IMR-90 (cell line): ENCODE measurements around the gene BPIFB1. TPM values are rescaled to one million over a fixed set of nuclear protein-coding genes. Genes with fewer than 3 reads are reported as not detected.

Experiments used
- ATAC-seq: fragments of 200-7000 bp; cut with Tn5 transposase; 2 replicates; pipeline ENCODE4 v1.9.1; 2020; ENCODE audit warnings: low read depth, mild to moderate bottlenecking, moderate library complexity
- BruUV-seq: library from RNA; stranded (reverse); fragments of 400-500 nt; replicated peaks from 2 replicates; lab custom pipeline; 2021; lab: Mats Ljungman, UMichigan
- CTCF ChIA-PET: fragments of 300-600 bp; formaldehyde crosslinking; extraction: SDS; loops from one replicate; lab custom pipeline; 2021; ENCODE audit warnings: antibody characterized with exemption; lab: Yijun Ruan, JAX
- POLR2A ChIA-PET: fragments of 300-600 bp; sonication (Branson Sonifier 250); formaldehyde crosslinking; loops from one replicate; lab custom pipeline; 2022; ENCODE audit warnings: antibody characterized with exemption; ENCODE audit not compliant: unreplicated experiment; lab: Charles Lee
- DNase-seq: peaks from one replicate; pipeline ENCODE4 v3.0.0; 2013
- H2AFZ ChIP-seq: replicated peaks from 2 replicates; pipeline ENCODE3; 2013; ENCODE audit warnings: low read length, mild to moderate bottlenecking; ENCODE audit not compliant: poor library complexity
- H2AK5ac ChIP-seq: 2 replicates; pipeline ENCODE4 v1.6.1; 2013; ENCODE audit warnings: low read depth, low read length, inconsistent platforms
- H2AK9ac ChIP-seq: replicated peaks from 2 replicates; pipeline ENCODE3; 2013; ENCODE audit warnings: mild to moderate bottlenecking, low read depth, low read length, moderate library complexity; ENCODE audit not compliant: poor library complexity
- H2BK120ac ChIP-seq: 2 replicates; pipeline ENCODE4 v1.6.1; 2013; ENCODE audit warnings: low read depth, low read length, inconsistent platforms
- H2BK15ac ChIP-seq: 3 replicates; pipeline ENCODE4 v1.6.1; 2013; ENCODE audit warnings: low read depth, low read length, inconsistent platforms
- H2BK20ac ChIP-seq: 2 replicates; pipeline ENCODE4 v1.6.1; 2013; ENCODE audit warnings: low read depth, mild to moderate bottlenecking, inconsistent platforms, low read length, moderate library complexity
- H2BK5ac ChIP-seq: 2 replicates; pipeline ENCODE4 v1.6.1; 2013; ENCODE audit warnings: mild to moderate bottlenecking, low read depth, low read length, inconsistent platforms; ENCODE audit not compliant: poor library complexity, severe bottlenecking
- H3K14ac ChIP-seq: replicated peaks from 2 replicates; pipeline ENCODE4 v1.6.1; 2013; ENCODE audit warnings: low read depth, low read length, inconsistent platforms
- H3K18ac ChIP-seq: 2 replicates; pipeline ENCODE4 v1.6.1; 2013; ENCODE audit warnings: low read depth, low read length, control low read depth
- H3K23ac ChIP-seq: 2 replicates; pipeline ENCODE4 v1.6.1; 2013; ENCODE audit warnings: low read depth, low read length, inconsistent platforms
- H3K27ac ChIP-seq: 2 replicates; pipeline ENCODE4 v1.5.1; 2013; ENCODE audit warnings: mild to moderate bottlenecking, control low read depth, low read length; ENCODE audit not compliant: insufficient read depth
- H3K27me3 ChIP-seq: 2 replicates; pipeline ENCODE4 v1.6.1; 2013; ENCODE audit warnings: low read length; ENCODE audit not compliant: control insufficient read depth, insufficient read depth
- H3K36me3 ChIP-seq: 2 replicates; pipeline ENCODE4 v1.6.1; 2013; ENCODE audit warnings: low read length, mixed read lengths; ENCODE audit not compliant: control insufficient read depth, insufficient read depth
- H3K4ac ChIP-seq: 2 replicates; pipeline ENCODE4 v1.6.1; 2013; ENCODE audit warnings: low read depth, low read length, inconsistent platforms
- H3K4me1 ChIP-seq: 2 replicates; pipeline ENCODE4 v1.6.1; 2013; ENCODE audit warnings: low read length, mixed read lengths; ENCODE audit not compliant: control insufficient read depth, insufficient read depth
- H3K4me2 ChIP-seq: 2 replicates; pipeline ENCODE4 v1.6.1; 2013; ENCODE audit warnings: low read depth, mild to moderate bottlenecking, control low read depth, low read length, moderate library complexity
- H3K4me3 ChIP-seq: 2 replicates; pipeline ENCODE4 v1.5.1; 2013; ENCODE audit warnings: low read depth, mild to moderate bottlenecking, control low read depth, low read length, moderate library complexity; ENCODE audit not compliant: insufficient read depth
- H3K56ac ChIP-seq: 2 replicates; pipeline ENCODE4 v1.6.1; 2013; ENCODE audit warnings: low read length, inconsistent platforms; ENCODE audit not compliant: insufficient read depth; ENCODE audit errors: extremely low read depth
- H3K79me1 ChIP-seq, 2 experiments: 2 replicates each; pipeline ENCODE4 v1.6.1; 2013; ENCODE audit warnings: low read length in 2 of 2, inconsistent platforms in 1 of 2, low read depth in 1 of 2
- H3K9ac ChIP-seq: 2 replicates; pipeline ENCODE4 v1.6.1; 2013; ENCODE audit warnings: low read depth, low read length, control low read depth
- H3K9me1 ChIP-seq: 2 replicates; pipeline ENCODE4 v1.6.1; 2013; ENCODE audit warnings: low read length, inconsistent platforms; ENCODE audit not compliant: insufficient read depth
- H3K9me3 ChIP-seq: 2 replicates; pipeline ENCODE4 v1.6.1; 2013; ENCODE audit warnings: low read length; ENCODE audit not compliant: control insufficient read depth, insufficient read depth
- H4K20me1 ChIP-seq: 2 replicates; pipeline ENCODE4 v1.6.1; 2013; ENCODE audit warnings: low read length, inconsistent platforms; ENCODE audit not compliant: insufficient read depth
- H4K5ac ChIP-seq: 2 replicates; pipeline ENCODE4 v1.6.1; 2013; ENCODE audit warnings: mild to moderate bottlenecking, low read depth, low read length, control low read depth
- H4K8ac ChIP-seq, 2 experiments: 2 replicates each; pipeline ENCODE4 v1.6.1; 2013; ENCODE audit warnings: low read depth in 2 of 2, low read length in 2 of 2, control low read depth in 1 of 2, inconsistent platforms in 1 of 2
- H4K91ac ChIP-seq: 2 replicates; pipeline ENCODE4 v1.6.1; 2013; ENCODE audit warnings: low read depth, low read length, inconsistent platforms; ENCODE audit not compliant: insufficient read depth
- BHLHE40 ChIP-seq: fragments of 150-350 bp; IDR thresholded peaks from 2 replicates; pipeline ENCODE4 v1.6.1; 2016; ENCODE audit warnings: mild to moderate bottlenecking, low read depth, low read length
- CEBPB ChIP-seq: IDR thresholded peaks from 2 replicates; pipeline ENCODE4 v1.6.1; 2012; ENCODE audit warnings: low read depth, low read length, improper control_type of control experiment
- CHD1 ChIP-seq: IDR thresholded peaks from 2 replicates; pipeline ENCODE4 v1.6.1; 2012; ENCODE audit warnings: low read depth, low read length, improper control_type of control experiment
- CTCF ChIP-seq: conservative IDR thresholded peaks from 2 replicates; pipeline ENCODE4 v1.5.1; 2012; ENCODE audit warnings: mild to moderate bottlenecking, low read depth, low read length, improper control_type of control experiment
- ELK1 ChIP-seq: fragments of 150-350 bp; IDR thresholded peaks from 2 replicates; pipeline ENCODE4 v1.6.1; 2016; ENCODE audit warnings: low read depth, mild to moderate bottlenecking, low read length, moderate library complexity, borderline replicate concordance
- FOS ChIP-seq: fragments of 150-350 bp; IDR thresholded peaks from 2 replicates; pipeline ENCODE4 v1.6.1; 2016; ENCODE audit warnings: low read depth, low read length
- MAFK ChIP-seq: IDR thresholded peaks from 2 replicates; pipeline ENCODE4 v1.6.1; 2012; ENCODE audit warnings: low read depth, low read length, improper control_type of control experiment
- MAZ ChIP-seq: IDR thresholded peaks from 2 replicates; pipeline ENCODE4 v1.6.1; 2012; ENCODE audit warnings: low read depth, mild to moderate bottlenecking, low read length, improper control_type of control experiment, moderate library complexity, borderline replicate concordance
- MXI1 ChIP-seq: IDR thresholded peaks from 2 replicates; pipeline ENCODE4 v1.6.1; 2012; ENCODE audit warnings: low read depth, mild to moderate bottlenecking, low read length, moderate library complexity, borderline replicate concordance
- NFE2L2 ChIP-seq: fragments of 150-350 bp; IDR thresholded peaks from 2 replicates; pipeline ENCODE4 v1.6.1; 2016; ENCODE audit warnings: low read depth, mild to moderate bottlenecking, low read length
- POLR2A ChIP-seq: IDR thresholded peaks from 2 replicates; pipeline ENCODE4 v1.6.1; 2012; ENCODE audit warnings: mild to moderate bottlenecking, low read depth, low read length
- RAD21 ChIP-seq: IDR thresholded peaks from 2 replicates; pipeline ENCODE4 v1.6.1; 2012; ENCODE audit warnings: low read length, improper control_type of control experiment
- RCOR1 ChIP-seq: IDR thresholded peaks from 2 replicates; pipeline ENCODE4 v1.6.1; 2012; ENCODE audit warnings: mild to moderate bottlenecking, low read length, improper control_type of control experiment; ENCODE audit not compliant: insufficient replicate concordance
- RFX5 ChIP-seq: IDR thresholded peaks from 2 replicates; pipeline ENCODE4 v1.8.0; 2012; ENCODE audit warnings: low read depth, mild to moderate bottlenecking, low read length, moderate library complexity
- SMC3 ChIP-seq: fragments of 150-350 bp; IDR thresholded peaks from 2 replicates; pipeline ENCODE4 v1.6.1; 2016; ENCODE audit warnings: low read depth, mild to moderate bottlenecking, antibody characterized with exemption, low read length, moderate library complexity
- USF2 ChIP-seq: fragments of 150-350 bp; IDR thresholded peaks from 2 replicates; pipeline ENCODE4 v1.6.1; 2017; ENCODE audit warnings: mild to moderate bottlenecking, antibody characterized with exemption, low read length, low read depth
- WGBS, 2 experiments: methylation state at CpG; one replicate each; pipeline versions ENCODE4 v1.1.5 to v1.1.7; 2013; ENCODE audit warnings: missing lambda C conversion rate in 2 of 2; ENCODE audit not compliant: insufficient read length in 1 of 2; ENCODE audit errors: extremely low coverage in 2 of 2; 5-methylcytosine and 5-hydroxymethylcytosine counted together
- dilution Hi-C: fragments of 300-500 bp; cut with HindIII; formaldehyde crosslinking; loops from one replicate; pipeline ENCODE4 v1.14.3; 2018; ENCODE audit warnings: low sequenced_read_pairs; ENCODE audit not compliant: unreplicated experiment
- in situ Hi-C: fragments of 300-500 bp; cut with MboI; formaldehyde crosslinking; loops from 3 replicates; pipeline ENCODE4 v1.14.3; 2019; ENCODE audit warnings: low sequenced_read_pairs, inconsistent platforms, mixed read lengths
- intact Hi-C: fragments of 100-400 bp; cut with micrococcal nuclease; formaldehyde crosslinking; loops from 2 replicates; pipeline ENCODE4 v1.10.0; 2022
- polyA plus RNA-seq, 3 experiments: library from polyadenylated mRNA; depleted of rRNA; stranded (reverse); fragments of >200 nt; gene quantifications; 2 replicates each; pipeline ENCODE4 v1.2.3, GENCODE V29; 2012; ENCODE audit warnings: low replicate concordance in 1 of 3
- total RNA-seq: library from RNA; depleted of rRNA; stranded (reverse); fragments of >200 nt; gene quantifications from 2 replicates; pipeline ENCODE4 v1.2.3, GENCODE V29; 2012

The BPIFB1 gene
- total and polyA plus RNA-seq, 2 of the 4 experiments (the other 2 are of a cell fraction): not detected

DNA sequence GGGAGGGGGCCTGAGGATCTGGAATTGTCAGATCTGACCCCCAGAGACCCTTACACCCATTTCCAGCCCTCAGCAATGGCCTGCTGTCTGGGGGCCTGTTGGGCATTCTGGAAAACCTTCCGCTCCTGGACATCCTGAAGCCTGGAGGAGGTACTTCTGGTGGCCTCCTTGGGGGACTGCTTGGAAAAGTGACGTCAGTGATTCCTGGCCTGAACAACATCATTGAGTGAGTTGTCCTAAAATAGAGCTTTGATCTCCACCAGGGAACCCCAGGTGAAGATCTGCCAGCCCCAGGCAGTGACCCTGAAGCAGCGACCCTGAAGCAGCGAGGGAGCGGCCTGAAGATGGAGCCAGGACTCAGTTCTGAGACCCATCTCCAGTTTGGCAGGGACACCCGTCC is 45.0 kb upstream of the BPIFB1 start:
- POLR2A ChIA-PET: no interaction called here
- WGBS, 2 experiments: 33% methylated on average over 1 of the region's 6 CpGs; no CpG with 5 or more reads in 1 of the 2 experiments

More for the DNA sequence above, 45.0 kb upstream of the BPIFB1 start:
- Histone ChIP-seq H3K9me3 (no peaks in the 10 kb centered on the region), H2AK5ac (no peak overlapping the region), H3K18ac (no peak overlapping the region), H3K27me3 (peaks cover 3% of the 10 kb centered on the region), H2BK5ac (no peak overlapping the region), H3K14ac (no peak overlapping the region), H3K4me3 (no peak overlapping the region), H2AK9ac (no peak overlapping the region), H3K4ac (no peak overlapping the region), H3K27ac (no peak overlapping the region), H4K91ac (no peak overlapping the region), H2BK15ac (no peak overlapping the region), H2BK20ac (no peak overlapping the region), H3K79me1 (no peaks in the 10 kb centered on the region), H4K8ac (no peak overlapping the region), H3K9me1 (no peaks in the 10 kb centered on the region), H3K4me1 (no peaks in the 10 kb centered on the region), H3K23ac (no peak overlapping the region), H4K5ac (no peak overlapping the region), H3K4me2 (no peak overlapping the region), H2BK120ac (no peak overlapping the region), H2AFZ (no peak overlapping the region), H3K56ac (no peak overlapping the region), H3K9ac (no peak overlapping the region), H4K20me1 (no peaks in the 10 kb centered on the region), H3K36me3 (no peaks in the 10 kb centered on the region)
- CTCF ChIA-PET: no interaction called here
- ATAC-seq: no peak
- TF ChIP-seq RCOR1 (no peak), BHLHE40 (no peak), POLR2A (no peak), RFX5 (no peak), NFE2L2 (no peak), MXI1 (no peak), CEBPB (no peak), CHD1 (no peak), ELK1 (no peak), SMC3 (no peak), CTCF (no peak), FOS (no peak), MAZ (no peak), RAD21 (no peak), USF2 (no peak), MAFK (no peak)
- DNase-seq: no peak
- no TSS peak for BruUV-seq
- dilution Hi-C loops: no loop called here
- intact Hi-C loops: no loop called here
- in situ Hi-C loops: no loop called here
